ENCODE measurements around the gene AKAP13.
"Not testable (repeated sequence)": the region's sequence is repeated elsewhere in the genome, so short reads cannot be mapped to it uniquely, and the experiment has no call there.

The AKAP13 gene

DNA sequence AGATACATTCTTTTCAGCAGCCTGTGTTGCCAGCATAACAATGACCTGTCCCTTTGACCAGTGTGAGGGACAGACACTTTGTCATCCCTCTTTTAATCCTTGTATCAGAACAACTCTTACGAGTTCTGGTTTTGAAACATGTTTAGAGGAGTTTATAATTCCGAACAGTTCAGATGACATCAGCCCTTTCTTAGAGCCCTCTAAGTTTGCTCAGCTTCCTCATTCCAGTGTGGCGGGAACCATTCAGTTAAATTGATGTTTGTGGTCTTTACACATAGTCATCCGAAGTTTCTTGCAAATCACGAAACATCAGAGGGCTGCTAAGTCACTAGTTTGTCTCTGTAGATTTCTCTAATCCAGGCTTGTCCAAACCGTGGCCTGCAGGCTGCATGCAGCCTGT, 102.5 kb downstream of the AKAP13 start:
- DNase-seq: no peak

GRCh38 chr15:85483955-85484354, 103.6 kb downstream of the AKAP13 start:
- not testable (repeated sequence) for DNase-seq

DNA sequence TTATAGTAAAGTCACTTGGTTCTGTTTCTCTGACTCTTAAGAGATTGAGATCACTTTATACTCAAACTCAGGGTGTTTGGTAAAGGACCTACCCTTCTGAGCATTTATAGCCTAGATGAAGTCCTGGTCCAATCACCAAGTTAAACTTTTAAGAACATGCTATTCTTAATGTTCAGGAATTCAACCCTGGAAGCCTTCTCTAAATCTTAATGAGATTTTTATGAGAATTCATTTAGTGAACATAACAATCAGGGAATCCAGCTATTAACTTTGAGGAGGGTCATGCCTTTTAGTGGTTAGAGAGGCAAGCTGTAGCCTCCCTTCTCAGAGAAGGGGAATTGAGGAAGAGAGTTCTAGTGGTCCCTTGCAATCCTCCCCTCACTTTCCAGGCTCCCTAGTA, 104.5 kb downstream of the AKAP13 start:
- not testable (repeated sequence) for DNase-seq

GRCh38 chr15:85485956-85486567, 105.7 kb downstream of the AKAP13 start:
- DNase-seq: peak; percentile 83

- DNase-seq: not testable (repeated sequence)
Observed at GRCh38 chr15:85487796-85488195, 107.4 kb downstream of the AKAP13 start.

DNA sequence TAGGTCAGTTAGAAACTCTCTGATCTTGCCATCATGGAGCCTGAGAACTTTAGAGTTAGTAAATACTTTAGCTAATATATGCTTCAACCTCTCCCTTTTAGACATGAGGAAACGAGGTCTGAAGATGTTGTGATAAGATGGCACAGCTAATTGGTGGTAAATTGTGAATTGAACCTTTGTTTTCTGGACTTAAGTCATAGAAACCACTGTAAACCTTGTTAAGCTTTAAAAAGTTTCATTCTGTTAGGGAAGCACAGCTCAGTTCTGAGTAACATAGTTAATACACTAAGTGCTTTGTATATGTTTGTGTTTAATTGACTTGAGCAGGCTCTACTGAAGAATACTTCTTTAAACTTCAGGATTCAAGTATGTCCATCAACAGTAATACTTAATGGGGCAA, 108.6 kb downstream of the AKAP13 start:
- DNase-seq: no peak

DNA sequence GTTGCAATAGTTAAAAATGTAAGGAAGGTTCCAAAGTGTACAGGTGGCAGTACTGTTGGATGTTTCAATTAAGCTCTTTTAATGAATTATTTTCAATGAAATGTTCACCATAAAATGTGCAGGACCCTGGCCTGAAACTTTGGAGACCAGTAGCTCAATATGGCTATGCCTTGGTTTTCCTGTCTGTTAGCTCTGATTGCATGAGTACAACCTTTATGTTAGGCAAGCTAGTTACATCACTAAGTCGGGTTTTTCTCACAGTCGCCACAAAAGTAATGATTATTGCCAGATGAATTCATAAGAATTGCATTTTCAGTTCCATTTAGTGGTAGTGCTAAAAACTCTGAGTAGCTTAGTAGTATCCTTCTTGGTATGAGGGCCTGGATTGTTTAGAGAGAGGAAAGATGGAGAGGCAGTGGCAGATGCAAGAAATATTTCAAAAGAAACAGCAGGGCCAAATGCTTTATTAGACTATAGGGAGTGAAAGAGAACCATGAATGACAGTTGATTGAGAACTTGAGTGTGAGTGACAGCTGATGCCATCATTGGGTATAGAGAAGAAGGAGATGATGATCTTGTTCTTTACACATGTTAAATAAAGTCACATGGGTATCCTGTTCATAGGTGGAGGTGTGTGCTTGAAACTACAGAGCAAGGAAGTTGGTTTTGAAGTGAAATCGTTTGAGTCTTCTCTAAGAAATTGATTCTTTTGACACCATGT, 109.5 kb downstream of the AKAP13 start:
- DNase-seq: no peak

DNA sequence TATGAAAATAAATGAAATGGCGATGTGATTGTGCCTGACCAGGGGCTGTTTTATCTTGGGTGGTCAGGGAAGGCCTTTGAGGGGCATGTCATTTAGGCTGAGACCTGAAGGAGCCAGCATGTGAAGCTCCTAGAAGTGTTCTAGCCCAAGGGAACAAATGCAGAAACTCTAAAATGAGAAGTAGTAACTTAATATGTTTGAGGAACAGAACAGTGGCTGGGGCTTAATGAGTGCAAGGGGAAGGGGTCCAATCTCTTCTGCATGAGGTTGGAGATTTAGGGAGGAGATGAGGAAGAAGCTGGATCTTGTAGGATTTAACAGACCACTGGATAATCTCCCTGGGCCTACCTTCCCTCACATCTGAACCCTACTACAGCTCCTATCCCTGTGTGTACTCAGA, 110.5 kb downstream of the AKAP13 start:
- DNase-seq: no peak

DNA sequence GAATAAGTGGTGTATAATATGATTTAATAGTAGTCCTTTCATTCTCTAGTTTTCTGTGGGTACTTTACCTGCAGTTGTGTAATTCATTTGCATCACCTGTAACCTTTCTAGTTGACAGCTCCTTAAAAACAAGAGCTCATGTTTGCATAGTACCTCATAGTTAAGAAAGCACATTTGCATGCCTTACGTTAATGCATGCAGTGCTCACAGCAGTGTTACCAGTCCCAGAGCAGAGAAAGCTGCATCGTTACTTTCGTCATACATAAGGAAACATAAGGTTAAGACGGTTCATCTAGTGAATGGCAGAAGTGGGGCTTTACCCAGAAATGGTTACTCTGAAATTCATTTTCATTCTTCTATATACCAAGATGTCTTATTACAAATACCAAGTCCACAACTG, 111.3 kb downstream of the AKAP13 start:
- no peak for DNase-seq

DNA sequence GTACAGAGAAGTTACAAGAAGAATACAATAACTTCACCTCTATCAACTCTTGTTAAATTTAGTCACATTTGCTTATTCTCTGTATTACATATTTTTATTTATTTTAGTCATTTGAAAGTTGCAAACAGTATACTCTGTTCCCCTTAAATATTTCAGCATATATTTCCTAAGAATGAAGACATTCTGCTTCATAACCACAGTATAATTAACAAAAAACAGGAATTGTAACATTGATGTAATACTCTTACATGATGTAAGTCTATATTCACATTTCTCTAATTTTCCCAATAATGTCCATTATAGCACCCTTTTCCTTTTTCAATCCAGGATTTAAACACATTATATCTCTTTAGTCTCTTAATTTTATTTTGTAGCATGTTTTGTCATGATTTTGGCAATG, 112.0 kb downstream of the AKAP13 start:
- no peak for DNase-seq

- DNase-seq: no peak
Observed at GRCh38 chr15:85493260-85493659, 112.9 kb downstream of the AKAP13 start.

GRCh38 chr15:85494048-85494777, 113.8 kb downstream of the AKAP13 start:
- no peak for DNase-seq

- no peak for DNase-seq
Observed at GRCh38 chr15:85495096-85495495, 114.7 kb downstream of the AKAP13 start.

DNA sequence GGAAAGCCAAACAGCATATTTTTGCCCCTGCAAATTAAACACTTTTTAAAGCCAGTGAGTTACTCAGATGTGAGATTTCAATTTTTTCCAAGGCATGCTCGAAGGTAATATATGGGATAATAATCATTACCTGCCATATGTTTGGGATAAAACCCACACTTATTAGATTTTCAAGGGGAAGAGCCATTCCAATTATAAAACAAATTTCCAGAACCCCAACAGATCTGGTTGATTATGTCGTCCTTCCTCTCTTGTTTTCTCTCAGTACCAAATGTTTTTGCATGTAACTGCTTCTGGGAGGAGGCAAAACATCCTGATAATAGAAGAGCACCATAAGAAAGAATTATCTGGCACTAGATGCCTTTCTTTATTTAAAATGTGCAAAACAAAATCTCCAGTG, 115.1 kb downstream of the AKAP13 start:
- DNase-seq: no peak

GRCh38 chr15:85496151-85496550, 115.7 kb downstream of the AKAP13 start:
- no peak for DNase-seq

DNA sequence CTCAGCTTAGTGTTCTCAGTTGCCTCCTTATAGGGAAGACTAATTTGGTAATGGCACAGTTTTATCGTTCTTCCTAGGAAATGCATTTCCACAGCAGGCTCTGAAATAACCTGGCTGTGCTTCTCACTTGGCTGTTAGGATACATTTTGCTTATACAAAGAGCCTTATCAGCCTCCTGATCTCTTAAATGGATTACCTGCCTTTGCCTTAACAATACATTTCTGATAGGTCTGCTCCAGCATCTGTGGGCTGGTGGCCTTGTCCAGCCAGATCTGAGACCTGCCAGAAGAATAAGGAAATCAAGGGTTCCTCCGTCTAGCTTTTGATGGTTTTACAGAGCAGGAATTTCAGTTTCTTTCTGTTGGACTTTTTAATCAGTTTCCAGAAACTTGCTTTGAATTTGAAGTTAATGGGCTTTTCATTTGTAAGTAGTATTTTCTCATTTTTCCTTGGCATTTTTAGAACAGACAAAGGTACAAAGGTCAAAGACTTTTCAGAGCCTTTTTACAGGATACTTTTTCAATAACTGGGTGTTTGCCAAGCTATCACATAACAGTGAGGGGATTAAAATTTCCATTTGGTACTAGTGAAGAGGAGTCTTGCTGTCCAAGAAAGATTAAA, 116.3 kb downstream of the AKAP13 start:
- DNase-seq: no peak

DNA sequence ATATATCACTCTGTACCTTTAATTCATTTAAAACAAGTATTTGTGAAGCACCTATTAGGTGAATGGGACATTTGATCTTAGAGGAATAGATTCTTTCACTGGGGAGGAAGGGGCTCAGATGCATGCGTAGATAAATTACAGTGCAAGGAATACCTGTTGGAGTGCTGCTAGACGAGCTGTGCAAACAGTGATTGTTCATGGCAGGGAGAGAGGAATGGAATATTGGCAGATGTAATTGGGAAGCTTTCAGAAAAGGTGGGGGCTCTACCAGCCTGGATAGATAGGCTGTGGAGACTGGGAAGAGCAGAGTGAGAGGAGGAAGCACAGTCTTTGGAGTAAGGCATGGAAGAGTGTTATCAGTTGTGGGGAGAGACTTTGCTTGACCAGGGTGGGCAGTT, 116.8 kb downstream of the AKAP13 start:
- DNase-seq: no peak

- DNase-seq: no peak
Observed at GRCh38 chr15:85498471-85498870, 118.1 kb downstream of the AKAP13 start.

DNA sequence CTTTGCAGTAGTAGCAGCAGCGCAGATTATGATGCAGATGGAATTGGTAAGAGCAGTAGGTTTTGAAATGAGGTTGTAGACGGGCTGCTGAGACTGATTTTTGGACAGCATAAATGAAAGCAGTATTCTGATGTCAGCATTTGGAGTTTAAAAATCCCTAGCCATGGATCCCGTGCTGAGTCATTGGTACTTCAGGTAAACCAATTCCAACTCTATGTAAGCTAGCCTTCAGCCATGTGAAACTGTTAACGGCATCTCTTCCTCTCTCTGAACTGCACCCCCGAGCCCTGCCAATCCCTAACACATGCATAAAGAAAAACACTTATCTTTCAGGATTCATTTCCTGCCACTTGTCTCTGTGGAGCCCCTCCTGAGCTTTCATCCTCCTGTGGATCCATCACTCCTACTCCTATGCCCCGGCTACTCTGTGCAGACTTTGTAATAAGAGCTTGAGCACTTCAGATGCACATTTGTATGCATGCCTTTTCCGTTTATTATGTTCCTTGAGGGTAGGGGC, 119.0 kb downstream of the AKAP13 start:
- DNase-seq: no peak

DNA sequence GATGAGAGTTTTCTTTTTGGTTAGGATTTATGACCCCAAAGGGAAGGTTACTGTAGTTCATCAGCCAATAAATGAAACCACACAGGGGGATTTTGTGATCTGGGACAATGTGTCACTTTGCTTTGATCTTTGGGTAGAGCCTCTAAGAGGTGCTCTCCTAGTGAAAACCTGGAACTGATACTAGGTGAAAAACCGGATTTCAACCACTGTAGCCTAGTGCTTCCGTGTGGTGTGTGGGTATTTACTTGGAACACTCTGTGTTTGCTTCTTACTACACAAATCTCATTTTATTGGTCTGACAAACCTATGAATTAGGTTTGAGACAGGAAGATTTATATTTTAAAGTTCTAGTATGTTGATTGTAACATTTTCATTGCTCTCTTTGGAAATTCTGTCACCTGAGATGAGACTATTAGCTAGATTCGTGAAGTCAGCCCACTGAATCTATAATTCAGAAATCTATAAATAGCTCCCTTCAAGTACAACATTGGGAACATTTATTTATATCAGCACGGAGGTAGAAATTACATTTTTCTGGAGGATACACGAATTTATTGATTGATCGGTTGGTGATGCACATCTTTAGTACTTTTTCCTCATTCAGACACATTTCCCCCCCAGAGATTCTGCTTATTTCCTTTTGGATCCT, 119.8 kb downstream of the AKAP13 start:
- DNase-seq: no peak

DNA sequence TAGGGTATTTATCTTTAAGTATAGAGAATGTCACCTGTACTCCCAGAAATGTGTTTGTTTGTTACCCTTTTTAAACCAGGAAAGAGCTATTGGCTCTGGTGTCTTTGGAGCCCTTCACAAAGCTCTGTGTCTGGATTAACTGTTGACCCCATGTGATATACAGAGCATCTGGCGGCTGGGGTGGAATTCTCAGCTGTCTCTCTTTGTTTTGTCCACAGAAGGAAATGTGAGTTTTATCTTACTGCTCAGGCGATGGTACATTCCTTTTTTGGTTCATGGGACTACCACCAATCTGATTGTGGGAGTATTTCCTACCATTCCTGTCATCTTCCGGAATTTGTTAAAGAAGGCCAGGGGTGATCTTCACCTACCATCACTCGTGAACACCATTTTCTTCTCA, 120.3 kb downstream of the AKAP13 start:
- no peak for DNase-seq

GRCh38 chr15:85501574-85501973, 121.2 kb downstream of the AKAP13 start:
- no peak for DNase-seq

Measured in CD4-positive, alpha-beta T cell treated with Interleukin-17A for 1 hour (primary cell).